ENCODE results near the gene SEMA6D.

Gene SEMA6D

DNA sequence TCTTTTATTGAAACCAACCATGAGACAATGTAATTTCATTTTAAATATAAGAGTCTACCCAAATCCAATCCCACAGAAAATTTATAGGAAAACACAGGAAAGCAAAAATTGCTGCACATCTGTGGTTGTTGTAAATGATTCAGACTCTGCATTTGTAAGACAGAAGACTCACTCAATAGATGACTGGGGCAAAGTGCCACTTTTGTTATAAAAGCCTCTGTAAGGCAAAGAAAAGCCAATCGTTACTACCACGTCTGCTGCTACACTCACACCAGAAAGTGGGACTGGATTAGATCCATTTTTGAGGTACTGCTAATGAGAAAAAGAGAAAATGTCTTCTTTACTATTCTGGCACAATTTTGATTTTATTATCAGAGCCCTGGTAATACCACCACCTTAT, 74.9 kb downstream of the SEMA6D start:
- DNase-seq, result no peak

DNA sequence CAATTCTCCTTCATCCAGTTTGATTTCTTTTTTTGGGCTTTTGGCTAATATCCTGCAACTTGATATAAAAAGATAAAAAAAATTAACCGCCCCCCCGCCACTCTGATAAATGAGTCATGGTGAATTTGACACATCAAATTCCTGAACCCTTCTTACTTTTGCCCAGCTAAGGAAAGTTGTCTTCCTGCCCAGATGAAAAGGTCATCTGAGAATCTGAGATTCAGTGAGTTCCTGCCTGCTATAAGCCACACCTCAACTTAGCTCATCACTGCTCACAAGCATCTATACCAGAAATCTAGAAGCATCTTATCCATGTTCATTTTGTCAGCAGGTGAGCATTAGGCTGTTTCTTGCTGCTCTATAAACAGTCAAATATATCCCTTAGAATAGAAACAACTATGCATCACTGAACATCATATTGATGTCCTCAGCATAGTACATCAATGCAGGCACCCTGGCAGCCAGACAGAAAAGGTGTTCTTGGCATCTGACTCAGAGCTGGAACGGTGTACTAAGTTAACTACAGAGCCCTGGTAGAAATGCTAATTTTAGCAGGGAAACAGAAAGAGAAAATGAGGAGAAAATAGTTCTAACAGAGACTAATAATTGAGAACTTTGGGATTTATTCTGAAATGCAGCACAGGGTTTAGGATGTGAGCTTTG, 77.1 kb downstream of the SEMA6D start:
- DNase-seq, result no peak

DNA sequence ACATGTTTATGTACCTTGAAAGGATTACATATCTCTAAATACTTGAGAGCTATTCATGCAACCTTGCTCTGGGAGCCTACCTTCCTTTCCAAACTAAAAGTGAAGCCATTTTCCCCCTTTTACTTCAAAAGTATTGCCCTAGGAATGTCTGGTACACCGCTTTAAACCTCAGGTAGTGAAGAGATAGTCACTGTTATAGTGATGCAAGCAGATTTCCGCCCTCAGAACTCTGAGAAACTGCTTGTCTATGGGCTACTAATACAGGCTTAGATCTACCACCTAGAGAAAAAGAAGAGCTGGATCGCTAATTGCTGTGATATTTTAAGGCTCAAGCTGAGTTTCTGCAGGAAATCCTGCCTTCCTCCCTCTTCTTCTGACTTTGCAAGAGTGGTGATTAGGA, 78.6 kb downstream of the SEMA6D start:
- no peak for DNase-seq

DNA sequence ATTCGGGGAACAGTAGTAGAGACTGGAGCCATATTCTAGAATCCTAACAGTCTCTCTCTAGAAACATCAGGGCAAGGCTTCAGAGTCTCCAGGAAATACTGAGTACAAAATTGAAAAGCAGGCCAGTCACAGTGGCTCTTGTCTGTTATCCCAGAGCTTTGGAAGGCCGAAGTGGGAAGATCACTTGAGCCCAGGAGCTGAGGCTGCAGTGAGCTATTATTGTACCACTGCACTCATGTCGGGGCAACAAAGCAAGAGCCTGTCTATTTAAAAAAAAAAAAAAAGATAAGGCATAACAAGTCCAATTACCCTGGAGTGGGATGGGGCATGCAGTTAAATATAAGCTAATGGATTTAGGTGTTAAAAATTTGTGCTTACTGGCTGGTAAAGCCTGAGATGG, 79.0 kb downstream of the SEMA6D start:
- DNase-seq, result no peak

DNA sequence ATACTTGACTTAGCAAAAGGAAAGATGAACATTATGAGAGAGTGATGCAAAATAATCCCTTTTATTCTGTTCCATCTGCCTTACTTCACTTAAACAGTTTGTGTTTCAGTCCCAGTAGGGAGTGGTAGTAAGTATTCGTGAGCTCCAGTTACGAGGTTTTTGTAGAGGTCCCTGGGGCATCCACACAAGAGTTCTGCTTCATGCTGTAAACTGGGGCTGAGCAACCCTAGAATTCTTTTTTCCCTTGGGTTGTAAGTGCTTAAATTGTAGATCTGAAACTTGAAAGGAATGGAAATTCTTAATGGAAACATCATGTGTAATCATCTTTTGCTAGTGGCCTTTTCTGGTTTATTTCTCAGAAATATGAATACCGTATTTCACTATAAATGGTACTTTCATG, 79.5 kb downstream of the SEMA6D start:
- DNase-seq, result no peak

DNA sequence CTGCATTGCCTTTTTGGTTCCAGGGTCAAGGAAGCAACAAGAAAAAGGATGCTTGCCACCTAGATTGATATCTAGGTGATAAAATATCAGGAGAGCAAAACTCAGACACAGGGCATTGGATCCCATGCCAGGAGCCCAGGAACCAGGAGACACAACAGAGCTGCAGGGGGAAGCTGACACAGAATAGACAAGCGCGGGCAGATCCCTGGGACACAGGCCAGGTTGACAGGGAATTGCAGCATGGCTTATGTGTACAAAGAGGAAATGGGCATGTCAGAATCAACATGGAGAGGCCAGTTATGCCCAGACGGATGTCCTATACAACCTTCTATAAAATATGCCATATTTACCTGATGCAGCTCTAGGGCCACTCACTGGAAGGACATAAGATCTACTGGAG, 84.2 kb downstream of the SEMA6D start:
- no peak for DNase-seq

DNA sequence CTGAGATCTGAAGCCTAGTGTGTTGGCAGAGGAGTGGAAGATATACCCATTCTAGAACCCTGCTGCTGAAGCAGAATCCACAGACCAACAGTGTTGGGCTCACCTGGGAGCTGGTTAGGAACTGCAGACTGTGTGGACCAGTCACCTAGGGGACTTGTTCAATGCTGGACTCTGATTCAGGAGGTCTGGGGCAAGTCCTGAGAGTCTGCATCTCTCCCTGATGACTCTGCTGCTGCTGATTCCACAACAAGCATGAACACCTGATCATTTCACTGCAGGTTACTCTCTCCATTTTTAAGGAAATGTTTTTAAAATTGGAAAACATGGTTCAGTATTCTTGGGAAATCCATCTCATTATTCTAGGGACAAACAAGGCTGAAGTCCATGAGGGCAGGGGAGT, 84.9 kb downstream of the SEMA6D start:
- no peak for DNase-seq

DNA sequence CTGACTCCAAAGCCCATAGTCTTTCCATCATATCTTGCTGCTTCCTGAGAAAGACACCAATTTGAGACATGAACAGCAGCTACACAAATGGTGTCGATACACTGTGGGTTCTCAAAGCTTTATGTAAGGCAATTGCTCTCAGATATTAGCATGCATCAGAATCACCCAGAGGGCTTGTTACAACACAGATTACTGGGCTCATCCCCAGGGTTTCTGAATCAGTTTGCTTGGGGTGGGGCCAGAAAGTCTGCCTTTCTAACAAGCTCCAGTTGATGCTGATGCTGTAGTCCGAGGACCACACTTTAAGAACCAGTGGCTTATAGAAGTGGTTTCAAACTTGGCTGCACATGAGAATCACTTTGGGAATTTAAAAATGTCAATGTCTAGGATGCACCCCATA, 86.5 kb downstream of the SEMA6D start:
- DNase-seq, result no peak

DNA sequence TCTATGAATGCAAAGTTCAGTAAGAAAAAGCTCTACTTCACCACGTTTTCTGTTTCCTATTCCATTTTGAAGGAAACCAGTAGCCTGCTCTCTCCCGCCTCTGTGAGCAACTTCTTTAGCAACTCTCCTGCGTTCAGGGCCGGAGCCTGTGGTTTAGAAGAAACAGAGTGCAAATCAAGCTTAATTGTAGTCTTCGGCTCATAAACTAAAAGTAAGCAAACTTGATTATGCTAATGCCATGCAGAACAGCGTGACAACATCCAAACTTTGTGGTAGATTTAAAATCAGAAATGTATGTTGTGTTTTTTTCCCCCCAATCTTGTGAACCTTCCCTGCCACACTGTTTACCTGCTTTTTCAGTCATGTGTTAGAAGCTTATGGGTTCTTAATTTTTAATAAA, 87.4 kb downstream of the SEMA6D start:
- no peak for DNase-seq

DNA sequence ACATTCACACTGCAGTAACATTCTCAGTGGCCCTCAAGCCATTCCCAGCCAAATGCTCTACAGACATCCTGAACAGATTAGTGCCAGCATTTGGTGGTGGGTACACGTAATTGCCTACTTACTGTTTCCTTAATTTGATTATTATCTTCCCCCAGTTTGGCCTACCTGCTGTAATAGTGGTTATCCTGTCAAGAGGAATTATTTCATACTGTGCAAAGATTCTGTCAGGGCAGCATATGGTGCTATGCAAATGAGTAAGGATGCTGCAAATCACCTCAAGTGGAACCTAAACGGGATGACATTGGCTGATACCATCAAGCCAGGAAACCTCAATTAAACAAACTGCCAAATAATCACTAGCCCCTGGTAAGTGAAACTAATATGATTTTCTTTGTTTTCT, 88.7 kb downstream of the SEMA6D start:
- no peak for DNase-seq

DNA sequence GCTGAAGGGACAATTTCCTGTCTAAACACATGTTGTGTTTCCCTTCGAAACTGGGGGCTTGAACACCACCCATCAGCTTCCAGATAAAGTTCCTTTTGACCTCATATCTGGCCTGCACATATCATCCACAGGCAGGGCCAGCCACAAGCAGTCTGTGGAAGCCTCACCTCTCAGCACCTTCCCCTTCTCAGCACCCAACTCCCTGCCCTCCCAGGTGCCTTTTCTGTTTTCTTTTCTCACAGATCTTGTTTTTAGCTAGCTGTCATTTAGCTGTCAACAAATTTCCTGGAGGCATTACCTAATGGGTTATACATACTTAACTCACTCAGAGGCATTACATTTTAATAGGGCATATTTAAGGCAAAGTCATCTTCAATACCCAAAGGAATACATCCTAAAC, 93.9 kb downstream of the SEMA6D start:
- DNase-seq, result no peak

DNA sequence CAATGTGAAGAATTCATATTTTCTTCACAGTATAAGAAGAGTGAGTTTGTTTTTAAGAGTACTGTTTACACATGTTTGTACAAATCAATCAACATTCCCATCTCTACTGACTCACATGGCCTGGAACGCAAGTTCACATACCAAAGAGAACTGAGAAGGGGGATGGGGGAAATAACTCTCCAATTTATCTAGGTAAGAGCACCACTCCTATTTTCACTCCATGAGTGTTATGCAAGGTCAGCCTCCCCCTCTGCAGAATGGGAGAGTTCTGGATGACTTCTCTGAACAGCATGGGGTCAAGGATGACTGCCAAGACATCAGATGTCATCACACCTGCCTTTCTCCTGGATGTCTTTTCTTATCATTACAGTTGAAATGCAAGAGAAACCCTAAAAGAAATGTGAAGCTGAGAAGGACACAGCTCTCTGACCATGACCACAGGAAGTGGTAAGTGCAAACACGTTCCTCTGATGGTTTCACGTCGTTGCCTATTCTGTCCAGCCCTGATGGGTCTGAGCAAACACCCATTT, 95.2 kb downstream of the SEMA6D start:
- DNase-seq, result no peak

DNA sequence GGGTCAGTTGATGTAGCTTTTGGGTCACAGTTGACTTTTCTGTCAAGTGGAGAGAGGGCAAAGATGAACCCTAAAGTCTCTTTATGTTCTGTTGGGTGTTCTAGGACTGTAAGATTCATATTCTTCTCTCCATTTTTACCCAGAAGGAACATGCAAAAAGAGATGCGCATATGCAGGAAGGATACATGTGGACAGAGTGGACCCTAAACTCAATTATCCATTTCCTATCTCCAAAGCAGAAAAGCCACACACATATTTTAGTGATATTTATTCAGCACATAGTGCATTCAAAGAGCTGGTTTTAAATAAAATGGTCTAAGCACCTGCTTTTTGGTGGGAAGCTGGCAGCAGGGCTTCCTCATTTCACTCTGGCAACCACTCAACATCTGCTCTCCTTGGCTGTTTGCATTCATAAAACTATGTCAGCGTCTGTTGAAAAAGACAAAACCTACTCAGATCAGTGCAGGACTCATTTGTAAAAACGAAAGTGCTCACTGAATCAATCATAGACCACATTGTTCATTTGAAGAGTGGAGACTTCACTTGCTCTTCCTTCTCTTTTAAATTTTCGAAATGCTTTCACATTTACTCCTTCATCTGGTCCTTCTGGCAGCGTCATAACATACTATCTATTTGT, 96.6 kb downstream of the SEMA6D start:
- DNase-seq, result no peak

DNA sequence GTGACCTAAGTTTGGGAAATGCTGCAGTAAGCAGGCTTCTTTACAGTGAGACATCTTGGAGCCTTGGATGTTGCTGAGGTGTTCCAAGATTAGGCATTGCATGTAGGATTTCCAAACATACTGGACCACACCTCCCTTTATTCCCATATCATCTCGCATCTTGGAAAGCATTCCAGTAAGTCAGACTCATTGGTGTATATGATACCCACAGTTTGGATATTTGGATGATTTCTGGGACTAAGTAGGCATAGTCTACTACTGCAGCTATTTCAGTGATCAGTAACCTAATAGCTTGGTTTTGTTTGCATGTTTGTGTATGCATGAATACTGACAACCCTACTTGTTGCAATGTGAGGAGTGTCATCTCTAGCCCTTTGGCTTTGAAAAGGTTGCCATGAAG, 97.3 kb downstream of the SEMA6D start:
- DNase-seq, result no peak

DNA sequence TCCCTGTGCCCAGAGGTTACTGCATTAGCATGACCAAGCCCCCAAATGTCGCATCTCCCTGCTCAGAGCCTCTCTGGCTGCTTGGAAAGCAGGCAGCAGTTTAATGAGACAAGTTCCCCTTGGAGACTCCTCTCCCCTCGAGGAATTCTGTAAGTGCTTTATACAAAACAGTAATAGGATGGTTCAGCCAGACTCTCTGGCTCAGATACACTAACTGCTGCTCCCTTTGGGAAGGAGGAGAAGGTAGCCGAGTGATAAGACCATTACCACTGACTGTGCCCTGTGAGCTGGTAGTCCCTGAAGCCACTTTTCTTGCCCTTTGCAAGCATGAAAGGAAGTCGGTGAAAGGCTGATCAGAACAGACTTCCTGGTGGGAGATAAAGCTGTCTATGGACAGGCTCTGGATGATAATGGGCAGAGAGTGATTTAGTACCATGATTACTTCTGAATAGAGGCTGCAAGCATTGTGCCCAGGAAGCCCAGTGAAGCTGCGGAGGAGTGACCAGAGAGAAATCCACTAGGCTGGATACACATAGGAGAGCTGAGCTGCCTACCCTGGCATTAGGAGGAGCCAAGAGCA, 100.8 kb downstream of the SEMA6D start:
- no peak for DNase-seq

DNA sequence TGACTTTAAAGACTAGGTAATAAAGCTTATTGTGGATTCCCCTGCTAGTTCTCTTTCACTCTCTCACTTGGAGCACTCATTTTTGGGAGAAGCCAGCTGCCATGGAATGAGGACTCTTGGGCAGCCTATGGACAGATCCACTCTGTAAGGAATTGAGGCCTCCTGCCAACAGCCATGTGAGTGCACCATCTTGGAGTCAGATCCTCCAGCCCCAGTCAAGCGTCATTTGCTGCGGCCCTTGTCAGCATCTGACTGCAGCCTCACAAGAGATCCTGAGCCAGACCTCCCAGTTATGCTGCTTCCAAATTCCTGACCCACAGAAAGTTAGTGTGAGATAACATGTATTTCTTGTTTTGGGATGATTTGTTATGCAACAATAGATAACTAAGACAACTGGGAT, 101.9 kb downstream of the SEMA6D start:
- DNase-seq, result no peak

DNA sequence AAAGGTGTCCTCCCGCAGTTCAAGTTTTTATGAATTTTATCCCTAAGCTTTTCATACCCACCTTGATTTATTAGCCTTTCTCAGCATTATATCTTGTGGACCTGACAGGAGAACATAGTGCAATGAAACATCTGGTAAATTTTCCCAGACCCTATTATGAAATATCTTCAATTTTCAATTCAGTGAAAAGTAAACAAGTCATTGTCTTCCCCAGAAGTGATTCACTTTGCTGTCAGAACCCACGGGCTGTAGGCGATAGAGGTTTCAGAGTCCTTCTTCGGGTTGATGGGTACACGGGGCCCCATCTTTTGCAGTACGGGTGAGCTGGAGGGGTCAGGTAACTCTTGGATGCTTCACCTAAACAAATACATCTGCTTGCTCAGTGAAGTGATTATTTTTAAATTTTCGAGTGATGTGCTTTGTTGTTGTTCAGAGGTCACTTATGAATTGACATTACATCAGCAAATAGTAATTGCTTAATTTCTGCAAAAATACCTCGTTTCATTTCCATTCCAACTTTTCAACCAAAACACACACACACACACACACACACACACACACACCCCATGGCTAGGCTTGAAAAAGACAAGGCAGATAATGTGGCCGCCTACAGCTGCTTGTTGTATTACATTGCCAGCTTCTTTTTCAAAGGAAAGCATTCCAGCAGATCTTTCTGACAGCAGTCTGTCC, 102.9 kb downstream of the SEMA6D start:
- DNase-seq, result no peak

DNA sequence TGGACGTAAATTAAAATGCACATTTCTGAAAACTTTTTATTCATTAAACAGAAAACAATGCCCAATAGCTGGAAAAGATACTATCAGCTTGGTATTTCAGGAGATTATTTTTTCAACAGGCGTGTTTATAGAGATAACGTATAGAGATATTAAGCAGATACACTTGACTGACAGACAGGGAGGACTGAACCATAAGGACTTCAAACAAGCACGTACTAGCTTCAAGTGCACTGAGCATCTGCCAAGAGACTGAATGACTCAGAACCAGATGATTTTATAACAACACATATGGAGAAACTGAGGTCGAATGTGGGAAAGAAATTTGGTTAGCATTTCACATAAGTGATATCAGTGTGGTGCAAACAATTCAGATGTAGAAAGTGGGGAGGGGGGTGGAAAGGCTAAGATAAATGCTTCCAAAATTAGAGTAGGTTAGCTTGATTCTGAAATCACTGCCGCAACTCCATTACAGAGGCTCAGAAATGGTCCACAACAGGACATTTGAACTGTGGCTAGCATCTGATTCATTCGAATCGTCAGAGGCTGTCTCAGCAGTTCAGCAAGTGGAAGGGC, 103.5 kb downstream of the SEMA6D start:
- no peak for DNase-seq

DNA sequence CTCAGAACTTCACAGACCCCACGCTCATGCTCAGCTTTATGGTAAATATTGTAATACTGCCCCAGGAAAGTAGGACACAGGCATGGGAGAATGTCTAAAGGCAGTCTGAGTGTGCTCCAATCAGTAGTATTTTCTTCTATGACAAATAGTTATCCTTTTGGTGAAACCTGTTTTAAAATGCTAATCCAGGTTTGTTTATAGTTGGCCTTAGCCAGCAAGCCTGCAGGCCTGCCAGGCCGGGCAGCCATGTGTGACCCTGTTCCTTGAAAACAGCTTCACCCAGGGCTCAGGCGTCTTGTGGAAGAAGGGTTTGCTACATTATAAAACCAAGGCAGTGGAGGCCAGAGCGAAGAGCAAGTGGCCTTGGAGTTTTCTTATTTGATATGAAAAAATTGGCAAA, 104.7 kb downstream of the SEMA6D start:
- no peak for DNase-seq

Data from SHP77 treated with DMSO at 0.1 percent for 48 hours (cell line).